ENCODE results near the gene INHBC.

INHBC gene

DNA sequence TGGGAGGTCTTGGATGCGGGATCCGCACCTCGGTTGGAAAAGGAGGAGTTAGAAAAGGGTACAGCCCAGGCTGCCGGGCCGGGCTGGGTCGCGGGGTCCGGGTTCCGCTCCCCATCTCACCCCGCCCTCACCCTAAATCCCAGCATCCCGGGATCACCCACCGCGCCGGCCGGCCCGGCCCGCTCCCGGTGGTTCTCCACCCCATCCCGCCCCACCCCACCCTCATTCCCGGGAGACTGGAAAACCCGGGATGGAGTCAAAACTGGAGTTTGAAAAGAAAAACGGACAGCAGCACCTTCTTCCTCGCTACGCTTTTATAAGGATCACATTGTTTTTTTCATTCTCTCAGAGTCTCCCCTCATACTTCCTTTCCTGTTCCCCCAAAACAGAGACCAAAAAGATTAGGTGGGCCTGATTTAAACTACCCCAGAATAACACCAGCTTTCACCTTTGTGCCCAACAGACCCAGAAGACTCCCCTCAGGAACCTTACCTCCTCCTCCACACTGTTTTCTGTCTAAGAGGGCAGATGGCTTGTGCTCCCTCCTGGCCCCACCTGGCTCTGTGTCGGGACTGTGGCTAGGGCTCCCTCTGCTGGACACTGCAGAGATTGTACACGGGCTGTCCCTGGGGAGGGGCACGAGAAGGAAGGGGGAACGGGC, 27.8 kb downstream of the INHBC start (continued):
- TF ChIP-seq, protein P1, sequence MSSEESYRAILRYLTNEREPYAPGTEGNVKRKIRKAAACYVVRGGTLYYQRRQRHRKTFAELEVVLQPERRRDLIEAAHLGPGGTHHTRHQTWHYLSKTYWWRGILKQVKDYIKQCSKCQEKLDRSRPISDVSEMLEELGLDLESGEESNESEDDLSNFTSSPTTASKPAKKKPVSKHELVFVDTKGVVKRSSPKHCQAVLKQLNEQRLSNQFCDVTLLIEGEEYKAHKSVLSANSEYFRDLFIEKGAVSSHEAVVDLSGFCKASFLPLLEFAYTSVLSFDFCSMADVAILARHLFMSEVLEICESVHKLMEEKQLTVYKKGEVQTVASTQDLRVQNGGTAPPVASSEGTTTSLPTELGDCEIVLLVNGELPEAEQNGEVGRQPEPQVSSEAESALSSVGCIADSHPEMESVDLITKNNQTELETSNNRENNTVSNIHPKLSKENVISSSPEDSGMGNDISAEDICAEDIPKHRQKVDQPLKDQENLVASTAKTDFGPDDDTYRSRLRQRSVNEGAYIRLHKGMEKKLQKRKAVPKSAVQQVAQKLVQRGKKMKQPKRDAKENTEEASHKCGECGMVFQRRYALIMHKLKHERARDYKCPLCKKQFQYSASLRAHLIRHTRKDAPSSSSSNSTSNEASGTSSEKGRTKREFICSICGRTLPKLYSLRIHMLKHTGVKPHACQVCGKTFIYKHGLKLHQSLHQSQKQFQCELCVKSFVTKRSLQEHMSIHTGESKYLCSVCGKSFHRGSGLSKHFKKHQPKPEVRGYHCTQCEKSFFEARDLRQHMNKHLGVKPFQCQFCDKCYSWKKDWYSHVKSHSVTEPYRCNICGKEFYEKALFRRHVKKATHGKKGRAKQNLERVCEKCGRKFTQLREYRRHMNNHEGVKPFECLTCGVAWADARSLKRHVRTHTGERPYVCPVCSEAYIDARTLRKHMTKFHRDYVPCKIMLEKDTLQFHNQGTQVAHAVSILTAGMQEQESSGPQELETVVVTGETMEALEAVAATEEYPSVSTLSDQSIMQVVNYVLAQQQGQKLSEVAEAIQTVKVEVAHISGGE (tag by site-specific recombination; conservative IDR thresholded peaks at IDR 0.05; ENCODE audit: low read depth) = peak; percentile 54; the same call in 1 of the 2 replicates
- TF ChIP-seq SP3 (tag by site-specific recombination; IDR thresholded peaks at IDR 0.05) = peak; percentile 86
- no peak for TF ChIP-seq ZNF114 (tag by site-specific recombination; IDR thresholded peaks at IDR 0.05)
- TF ChIP-seq, protein P2, sequence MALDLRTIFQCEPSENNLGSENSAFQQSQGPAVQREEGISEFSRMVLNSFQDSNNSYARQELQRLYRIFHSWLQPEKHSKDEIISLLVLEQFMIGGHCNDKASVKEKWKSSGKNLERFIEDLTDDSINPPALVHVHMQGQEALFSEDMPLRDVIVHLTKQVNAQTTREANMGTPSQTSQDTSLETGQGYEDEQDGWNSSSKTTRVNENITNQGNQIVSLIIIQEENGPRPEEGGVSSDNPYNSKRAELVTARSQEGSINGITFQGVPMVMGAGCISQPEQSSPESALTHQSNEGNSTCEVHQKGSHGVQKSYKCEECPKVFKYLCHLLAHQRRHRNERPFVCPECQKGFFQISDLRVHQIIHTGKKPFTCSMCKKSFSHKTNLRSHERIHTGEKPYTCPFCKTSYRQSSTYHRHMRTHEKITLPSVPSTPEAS (tag by site-specific recombination; IDR thresholded peaks at IDR 0.05) = no peak; the same call in 1 of the 2 replicates
- TF ChIP-seq, protein P3, sequence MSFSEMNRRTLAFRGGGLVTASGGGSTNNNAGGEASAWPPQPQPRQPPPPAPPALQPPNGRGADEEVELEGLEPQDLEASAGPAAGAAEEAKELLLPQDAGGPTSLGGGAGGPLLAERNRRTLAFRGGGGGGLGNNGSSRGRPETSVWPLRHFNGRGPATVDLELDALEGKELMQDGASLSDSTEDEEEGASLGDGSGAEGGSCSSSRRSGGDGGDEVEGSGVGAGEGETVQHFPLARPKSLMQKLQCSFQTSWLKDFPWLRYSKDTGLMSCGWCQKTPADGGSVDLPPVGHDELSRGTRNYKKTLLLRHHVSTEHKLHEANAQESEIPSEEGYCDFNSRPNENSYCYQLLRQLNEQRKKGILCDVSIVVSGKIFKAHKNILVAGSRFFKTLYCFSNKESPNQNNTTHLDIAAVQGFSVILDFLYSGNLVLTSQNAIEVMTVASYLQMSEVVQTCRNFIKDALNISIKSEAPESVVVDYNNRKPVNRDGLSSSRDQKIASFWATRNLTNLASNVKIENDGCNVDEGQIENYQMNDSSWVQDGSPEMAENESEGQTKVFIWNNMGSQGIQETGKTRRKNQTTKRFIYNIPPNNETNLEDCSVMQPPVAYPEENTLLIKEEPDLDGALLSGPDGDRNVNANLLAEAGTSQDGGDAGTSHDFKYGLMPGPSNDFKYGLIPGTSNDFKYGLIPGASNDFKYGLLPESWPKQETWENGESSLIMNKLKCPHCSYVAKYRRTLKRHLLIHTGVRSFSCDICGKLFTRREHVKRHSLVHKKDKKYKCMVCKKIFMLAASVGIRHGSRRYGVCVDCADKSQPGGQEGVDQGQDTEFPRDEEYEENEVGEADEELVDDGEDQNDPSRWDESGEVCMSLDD (tag by site-specific recombination; IDR thresholded peaks at IDR 0.05) = no peak; the same call in none of the 2 replicates
- TF ChIP-seq ZFP37 (tag by site-specific recombination; IDR thresholded peaks at IDR 0.05) = 0 out of 2 replicates have a peak, but pooled peaks have one; percentile 28
- TF ChIP-seq HIC1 (tag by site-specific recombination; IDR thresholded peaks at IDR 0.05) = peak; percentile 27
- no peak for TF ChIP-seq ZNF664 (tag by site-specific recombination; IDR thresholded peaks at IDR 0.05)
- TF ChIP-seq ZNF37A (tag by site-specific recombination; IDR thresholded peaks at IDR 0.05) = no peak
- no peak for TF ChIP-seq ZNF658 (tag by site-specific recombination; IDR thresholded peaks at IDR 0.05)
- 0 out of 2 replicates have a peak, but pooled peaks have one; percentile 29 for TF ChIP-seq ZSCAN18 (tag by site-specific recombination; IDR thresholded peaks at IDR 0.05)
- TF ChIP-seq ZBTB48 (tag by site-specific recombination; IDR thresholded peaks at IDR 0.05) = peak; percentile 32; the same call in 1 of the 2 replicates
- TF ChIP-seq, protein P4, sequence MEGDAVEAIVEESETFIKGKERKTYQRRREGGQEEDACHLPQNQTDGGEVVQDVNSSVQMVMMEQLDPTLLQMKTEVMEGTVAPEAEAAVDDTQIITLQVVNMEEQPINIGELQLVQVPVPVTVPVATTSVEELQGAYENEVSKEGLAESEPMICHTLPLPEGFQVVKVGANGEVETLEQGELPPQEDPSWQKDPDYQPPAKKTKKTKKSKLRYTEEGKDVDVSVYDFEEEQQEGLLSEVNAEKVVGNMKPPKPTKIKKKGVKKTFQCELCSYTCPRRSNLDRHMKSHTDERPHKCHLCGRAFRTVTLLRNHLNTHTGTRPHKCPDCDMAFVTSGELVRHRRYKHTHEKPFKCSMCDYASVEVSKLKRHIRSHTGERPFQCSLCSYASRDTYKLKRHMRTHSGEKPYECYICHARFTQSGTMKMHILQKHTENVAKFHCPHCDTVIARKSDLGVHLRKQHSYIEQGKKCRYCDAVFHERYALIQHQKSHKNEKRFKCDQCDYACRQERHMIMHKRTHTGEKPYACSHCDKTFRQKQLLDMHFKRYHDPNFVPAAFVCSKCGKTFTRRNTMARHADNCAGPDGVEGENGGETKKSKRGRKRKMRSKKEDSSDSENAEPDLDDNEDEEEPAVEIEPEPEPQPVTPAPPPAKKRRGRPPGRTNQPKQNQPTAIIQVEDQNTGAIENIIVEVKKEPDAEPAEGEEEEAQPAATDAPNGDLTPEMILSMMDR (tag by site-specific recombination; IDR thresholded peaks at IDR 0.05) = peak; percentile 94
- no peak for TF ChIP-seq ZNF510 (tag by site-specific recombination; IDR thresholded peaks at IDR 0.05; ENCODE audit: insufficient replicate concordance)
- no peak for TF ChIP-seq ZNF280C (tag by site-specific recombination; IDR thresholded peaks at IDR 0.05)
- TF ChIP-seq, protein P5, sequence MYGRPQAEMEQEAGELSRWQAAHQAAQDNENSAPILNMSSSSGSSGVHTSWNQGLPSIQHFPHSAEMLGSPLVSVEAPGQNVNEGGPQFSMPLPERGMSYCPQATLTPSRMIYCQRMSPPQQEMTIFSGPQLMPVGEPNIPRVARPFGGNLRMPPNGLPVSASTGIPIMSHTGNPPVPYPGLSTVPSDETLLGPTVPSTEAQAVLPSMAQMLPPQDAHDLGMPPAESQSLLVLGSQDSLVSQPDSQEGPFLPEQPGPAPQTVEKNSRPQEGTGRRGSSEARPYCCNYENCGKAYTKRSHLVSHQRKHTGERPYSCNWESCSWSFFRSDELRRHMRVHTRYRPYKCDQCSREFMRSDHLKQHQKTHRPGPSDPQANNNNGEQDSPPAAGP (tag by site-specific recombination; IDR thresholded peaks at IDR 0.05) = peak; percentile 85; the same call in 1 of the 2 replicates
- peak; percentile 98 for TF ChIP-seq ZEB2 (tag by site-specific recombination; IDR thresholded peaks at IDR 0.05)
- TF ChIP-seq HOXC10 (CRISPR knock-in tag; IDR thresholded peaks at IDR 0.05) = no peak
- peak; percentile 14; the same call in 1 of the 2 replicates for TF ChIP-seq ZIC2 (tag by site-specific recombination; IDR thresholded peaks at IDR 0.05)
- no peak; the same call in 1 of the 2 replicates for TF ChIP-seq ZNF184 (tag by site-specific recombination; IDR thresholded peaks at IDR 0.05)
- TF ChIP-seq MYNN (tag by site-specific recombination; IDR thresholded peaks at IDR 0.05; ENCODE audit: borderline replicate concordance) = no peak
- no peak for TF ChIP-seq ZNF624 (tag by site-specific recombination; IDR thresholded peaks at IDR 0.05)
